K562 (cell line): Measurements from ENCODE around the gene SIGLEC1. TPM values are rescaled to one million over a fixed set of nuclear protein-coding genes. Genes with fewer than 3 reads are reported as not detected.

Experiments
- ATAC-seq: fragments of 200-7000 bp; cut with Tn5 transposase; 3 replicates; pipeline ENCODE4 v1.9.1; 2020; ENCODE audit warnings: moderate library complexity
- BruUV-seq: library from RNA; stranded (reverse); fragments of 400-500 nt; replicated peaks from 2 replicates; lab custom pipeline; 2021; lab: Mats Ljungman, UMichigan
- CTCF ChIA-PET: fragments of 300-600 bp; formaldehyde crosslinking; extraction: SDS; loops from one replicate; lab custom pipeline; 2021; ENCODE audit warnings: low intra/inter-chr PET ratio; lab: Yijun Ruan, JAX
- POLR2A ChIA-PET: fragments of 300-600, 350-650 bp; sonication (Branson Sonifier 250); formaldehyde crosslinking; extraction: SDS; loops from one replicate; lab custom pipeline; 2021; ENCODE audit warnings: antibody characterized with exemption, inconsistent platforms; lab: Yijun Ruan, JAX
- DNase-seq, 4 experiments: peaks; one replicate each; pipeline versions ENCODE4 v3.0.0 to v3.0.0-alpha.2; 2011 to 2018; ENCODE audit warnings: low spot score in 3 of 4, mixed read lengths in 3 of 4; ENCODE audit errors: extremely low read depth in 1 of 4
- FAIRE-seq: peaks from 2 replicates; lab custom pipeline; 2011; peaks lifted over from hg19 to GRCh38; lab: Jason Lieb, UNC
- H2AFZ ChIP-seq: 2 replicates; pipeline ENCODE4 v1.6.0; 2011; ENCODE audit warnings: low read depth, low read length, control low read depth, inconsistent platforms
- H3K27ac ChIP-seq: fragments of 200-600 bp; 3 replicates; pipeline ENCODE4 v1.8.0; 2011; ENCODE audit warnings: low read depth, mild to moderate bottlenecking, control low read depth, inconsistent platforms, low read length, moderate library complexity, mixed read lengths; ENCODE audit errors: extremely low read depth
- H3K27me3 ChIP-seq, 2 experiments: fragments of 300-600 bp in 1 of 2; 2 replicates in 1 of 2; 3 replicates in 1 of 2; pipeline versions ENCODE4 v1.6.0 to v1.8.0; 2011; ENCODE audit warnings: inconsistent platforms in 2 of 2, low read length in 2 of 2, mild to moderate bottlenecking in 1 of 2, mixed read lengths in 1 of 2, moderate library complexity in 1 of 2; ENCODE audit not compliant: control insufficient read depth in 2 of 2, insufficient read depth in 2 of 2
- H3K36me3 ChIP-seq: fragments of 300-600 bp; 3 replicates; pipeline ENCODE4 v1.8.0; 2011; ENCODE audit warnings: mild to moderate bottlenecking, low read length, inconsistent platforms; ENCODE audit not compliant: control insufficient read depth, insufficient read depth
- H3K4me1 ChIP-seq, 2 experiments: fragments of 200-600 bp in 1 of 2; replicated peaks in 1 of 2; 2 replicates in 1 of 2; 3 replicates in 1 of 2; pipeline versions ENCODE4 v1.5.1 to v1.8.0; 2011; ENCODE audit warnings: inconsistent platforms in 2 of 2, low read length in 2 of 2, mild to moderate bottlenecking in 1 of 2, mixed read lengths in 1 of 2, moderate library complexity in 1 of 2; ENCODE audit not compliant: control insufficient read depth in 2 of 2, insufficient read depth in 2 of 2
- H3K4me2 ChIP-seq: 2 replicates; pipeline ENCODE4 v1.6.1; 2011; ENCODE audit warnings: low read length, control low read depth, inconsistent platforms, mixed read lengths; ENCODE audit not compliant: insufficient read depth
- H3K4me3 ChIP-seq: fragments of 200-600 bp; sonication (generic), shearing (Covaris generic); 2 replicates; pipeline ENCODE4 v1.5.1; 2016; ENCODE audit warnings: control low read depth, inconsistent platforms
- H3K79me2 ChIP-seq: fragments of 200-600 bp; 3 replicates; pipeline ENCODE4 v1.8.0; 2011; ENCODE audit warnings: low read length, inconsistent platforms; ENCODE audit not compliant: control insufficient read depth, insufficient read depth
- H3K9ac ChIP-seq, 2 experiments: 2 replicates each; pipeline versions ENCODE4 v1.6.0 to v1.6.1; 2011; ENCODE audit warnings: low read depth in 2 of 2, low read length in 2 of 2, control low read depth in 1 of 2, inconsistent platforms in 1 of 2, mild to moderate bottlenecking in 1 of 2, mixed read lengths in 1 of 2; ENCODE audit not compliant: insufficient read depth in 1 of 2
- H3K9me1 ChIP-seq: one replicate; pipeline ENCODE4 v1.6.0; 2011; ENCODE audit warnings: inconsistent platforms, mild to moderate bottlenecking, low read length, moderate library complexity; ENCODE audit not compliant: control insufficient read depth, insufficient read depth
- H3K9me3 ChIP-seq: replicated peaks from 2 replicates; pipeline ENCODE4 v1.5.1; 2011; ENCODE audit warnings: low read depth, low read length, inconsistent platforms; ENCODE audit not compliant: control insufficient read depth, insufficient read depth
- H4K20me1 ChIP-seq: replicated peaks from 2 replicates; pipeline ENCODE4 v1.6.1; 2011; ENCODE audit warnings: low read length, inconsistent platforms, mixed read lengths; ENCODE audit not compliant: control insufficient read depth, insufficient read depth
- FOXP1 ChIP-seq: sonication (generic); formaldehyde crosslinking; IDR thresholded peaks from 2 replicates; pipeline ENCODE4 v1.8.0; 2022; ENCODE audit warnings: mild to moderate bottlenecking, missing genetic modification reagents
- MTF1 ChIP-seq: fragments of 250-450 bp; sonication (Bioruptor Pico); IDR thresholded peaks from 2 replicates; pipeline ENCODE4 v1.9.0; 2021; ENCODE audit warnings: moderate library complexity, mild to moderate bottlenecking, inconsistent platforms, borderline replicate concordance
- MXI1 ChIP-seq: IDR thresholded peaks from 2 replicates; pipeline ENCODE4 v1.6.1; 2011; ENCODE audit warnings: low read depth, mild to moderate bottlenecking, improper control_type of control experiment, low read length
- NFE2L1 ChIP-seq: fragments of 450-650 bp; IDR thresholded peaks from 2 replicates; pipeline ENCODE4 v1.6.1; 2016; ENCODE audit warnings: missing genetic modification characterization, low read depth, mild to moderate bottlenecking, missing compliant biosample characterization, moderate library complexity, borderline replicate concordance
- POLR2G ChIP-seq: fragments of 200-400 bp; formaldehyde crosslinking; IDR thresholded peaks from 2 replicates; pipeline ENCODE4 v1.6.1; 2017; ENCODE audit warnings: low read depth, mild to moderate bottlenecking, antibody characterized with exemption, low read length, moderate library complexity
- RFX1 ChIP-seq: fragments of 450-650 bp; IDR thresholded peaks from 2 replicates; pipeline ENCODE4 v1.6.1; 2016; ENCODE audit warnings: mild to moderate bottlenecking, moderate library complexity
- SIN3B ChIP-seq: fragments of 450-650 bp; IDR thresholded peaks from 2 replicates; pipeline ENCODE4 v1.6.1; 2017; ENCODE audit warnings: low read depth, mild to moderate bottlenecking, moderate library complexity
- TCF3 ChIP-seq: sonication (generic); formaldehyde crosslinking; IDR thresholded peaks from 2 replicates; pipeline ENCODE4 v1.4.0; 2020; ENCODE audit warnings: mild to moderate bottlenecking, missing genetic modification reagents
- ZNF12 ChIP-seq: sonication (generic); formaldehyde crosslinking; IDR thresholded peaks from 2 replicates; pipeline ENCODE4 v1.4.0; 2020; ENCODE audit warnings: mild to moderate bottlenecking, missing genetic modification reagents
- ZNF224 ChIP-seq: sonication (generic); formaldehyde crosslinking; IDR thresholded peaks from 2 replicates; pipeline ENCODE4 v1.8.0; 2022; ENCODE audit warnings: mild to moderate bottlenecking, missing genetic modification reagents
- ZNF431 ChIP-seq: sonication (generic); formaldehyde crosslinking; IDR thresholded peaks from 2 replicates; pipeline ENCODE4 v1.8.0; 2022; ENCODE audit warnings: mild to moderate bottlenecking, missing genetic modification reagents
- WGBS: fragments of 100-300 bp; shearing (Covaris generic); methylation state at CpG from one replicate; pipeline ENCODE4 v1.1.6; 2016; ENCODE audit warnings: low coverage, mixed read lengths; ENCODE audit not compliant: insufficient coverage; ENCODE audit errors: missing lambda C conversion rate; 5-methylcytosine and 5-hydroxymethylcytosine counted together
- in situ Hi-C: fragments of 300-500 bp; cut with MboI; formaldehyde crosslinking; loops from 4 replicates; pipeline ENCODE4 v1.15.0; 2018; ENCODE audit warnings: inconsistent platforms, mixed read lengths
- intact Hi-C: fragments of 100-400 bp; cut with micrococcal nuclease; formaldehyde crosslinking; loops from 2 replicates; pipeline ENCODE4 v1.14.2; 2022
- polyA plus RNA-seq, 8 experiments: library from polyadenylated mRNA; depleted of rRNA in 4 of 8; stranded (reverse) in 5 of 8; unstranded in 3 of 8; fragments of >200 nt; fragmentation: Nextera tagmentation in 2 of 8; fragmentation: Illumina TruSeq in 1 of 8; extraction: Ambion mirVana in 2 of 8; extraction: Trizol in 1 of 8; gene quantifications; 2 replicates each; pipeline versions ENCODE4 v1.2.1 to v1.2.3, GENCODE V29; 2011 to 2014; ENCODE audit warnings: inconsistent platforms in 1 of 8, missing spikeins in 1 of 8
- total RNA-seq, 7 experiments: library from RNA; depleted of rRNA in 6 of 7; stranded (reverse); fragments of >200 nt in 6 of 7; fragmentation: Illumina TruSeq in 2 of 7; extraction: Trizol in 2 of 7; gene quantifications; 2 replicates each; pipeline versions ENCODE4 v1.2.1 to v1.2.3, GENCODE V29; 2011 to 2021; ENCODE audit warnings: low replicate concordance in 1 of 7
- TF ChIP-seq, protein P1 (sequence below): fragments of 450-650 bp; IDR thresholded peaks from 2 replicates; pipeline ENCODE4 v1.6.1; 2016; ENCODE audit warnings: low read depth
- TF ChIP-seq, protein P2 (sequence below): sonication (generic); formaldehyde crosslinking; IDR thresholded peaks from 2 replicates; pipeline ENCODE4 v1.5.0; 2020; ENCODE audit warnings: missing genetic modification reagents

Gene SIGLEC1
- total and polyA plus RNA-seq, 9 of the 15 experiments (the other 6 are each of a cell fraction or from before 2014, with no cell fraction given), result 0.05 to 0.07 TPM; not detected in 7

DNA sequence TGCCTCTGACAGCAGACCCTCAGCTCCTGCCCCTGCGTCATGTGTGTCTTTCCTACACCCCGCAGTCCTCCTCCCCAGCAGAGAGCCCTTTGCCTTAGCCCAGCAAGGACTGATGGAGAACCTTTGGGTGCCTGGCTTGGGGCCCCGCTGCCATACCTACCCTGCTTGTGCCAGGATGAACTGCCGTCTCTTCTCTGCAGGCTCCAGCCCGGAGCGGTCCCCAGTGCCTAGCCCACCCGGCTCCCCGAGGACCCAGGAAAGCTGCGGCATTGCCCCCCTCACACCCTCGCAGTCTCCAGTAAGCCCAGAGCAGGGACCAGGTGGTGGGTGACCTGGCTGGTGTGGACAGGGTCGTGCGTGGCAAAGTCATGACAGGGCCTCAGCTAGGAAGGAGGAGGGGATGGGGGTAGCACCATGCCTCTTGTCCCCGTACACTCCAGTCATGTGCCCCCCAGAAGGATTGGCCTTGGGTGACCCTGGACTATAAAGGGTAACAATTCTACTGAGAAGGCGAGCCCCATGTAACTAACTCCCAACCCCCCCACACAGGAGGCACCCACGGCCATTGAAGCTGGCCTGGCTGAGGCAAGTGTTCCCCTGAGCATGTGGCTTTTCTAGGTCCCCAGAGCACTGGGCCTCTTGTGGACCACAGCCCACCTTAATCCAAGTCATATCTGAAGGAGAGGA is 28.4 kb upstream of the SIGLEC1 start:
- BruUV-seq, result no TSS peak
- ChIA-PET CTCF (no interaction called here), POLR2A (interaction anchor here (0.6 to 1.6 kb wide), 2 partner anchors 26 to 60 kb away, joined by 3 to 5 read pairs; partner anchors contain the start of gene ADISSP)
- WGBS, result 79% methylated on average over 7 of the region's 15 CpGs
- Histone ChIP-seq H3K9me3 (no peaks in the 10 kb centered on the region), H3K4me1 (peaks cover 3 to 33% of the 10 kb centered on the region in 2 experiments; a peak in 3 of 5 replicates), H3K79me2 (no peaks in the 10 kb centered on the region), H4K20me1 (no peaks in the 10 kb centered on the region), H3K4me3 (no peak overlapping the region), H3K9ac (no peak overlapping the region; a peak in 1 of 4 replicates), H3K36me3 (no peaks in the 10 kb centered on the region), H3K27ac (no peak overlapping the region), H3K4me2 (no peak overlapping the region), H3K9me1 (no peaks in the 10 kb centered on the region), H3K27me3 (no peaks in the 10 kb centered on the region), H2AFZ (peak overlapping the region; percentile 63; the same call in 1 of the 2 replicates)
- intact Hi-C loops, result no loop called here
- FAIRE-seq (no peak), DNase-seq (no peak), ATAC-seq (no peak)
- no peak for TF ChIP-seq ZNF224 (CRISPR knock-in tag)
- TF ChIP-seq SIN3B, result no peak
- TF ChIP-seq MXI1, result no peak
- TF ChIP-seq TCF3, result no peak
- TF ChIP-seq NFE2L1 (tag), result no peak
- no peak for TF ChIP-seq ZNF12 (CRISPR knock-in tag)
- no peak for TF ChIP-seq RFX1
- TF ChIP-seq, protein P1, sequence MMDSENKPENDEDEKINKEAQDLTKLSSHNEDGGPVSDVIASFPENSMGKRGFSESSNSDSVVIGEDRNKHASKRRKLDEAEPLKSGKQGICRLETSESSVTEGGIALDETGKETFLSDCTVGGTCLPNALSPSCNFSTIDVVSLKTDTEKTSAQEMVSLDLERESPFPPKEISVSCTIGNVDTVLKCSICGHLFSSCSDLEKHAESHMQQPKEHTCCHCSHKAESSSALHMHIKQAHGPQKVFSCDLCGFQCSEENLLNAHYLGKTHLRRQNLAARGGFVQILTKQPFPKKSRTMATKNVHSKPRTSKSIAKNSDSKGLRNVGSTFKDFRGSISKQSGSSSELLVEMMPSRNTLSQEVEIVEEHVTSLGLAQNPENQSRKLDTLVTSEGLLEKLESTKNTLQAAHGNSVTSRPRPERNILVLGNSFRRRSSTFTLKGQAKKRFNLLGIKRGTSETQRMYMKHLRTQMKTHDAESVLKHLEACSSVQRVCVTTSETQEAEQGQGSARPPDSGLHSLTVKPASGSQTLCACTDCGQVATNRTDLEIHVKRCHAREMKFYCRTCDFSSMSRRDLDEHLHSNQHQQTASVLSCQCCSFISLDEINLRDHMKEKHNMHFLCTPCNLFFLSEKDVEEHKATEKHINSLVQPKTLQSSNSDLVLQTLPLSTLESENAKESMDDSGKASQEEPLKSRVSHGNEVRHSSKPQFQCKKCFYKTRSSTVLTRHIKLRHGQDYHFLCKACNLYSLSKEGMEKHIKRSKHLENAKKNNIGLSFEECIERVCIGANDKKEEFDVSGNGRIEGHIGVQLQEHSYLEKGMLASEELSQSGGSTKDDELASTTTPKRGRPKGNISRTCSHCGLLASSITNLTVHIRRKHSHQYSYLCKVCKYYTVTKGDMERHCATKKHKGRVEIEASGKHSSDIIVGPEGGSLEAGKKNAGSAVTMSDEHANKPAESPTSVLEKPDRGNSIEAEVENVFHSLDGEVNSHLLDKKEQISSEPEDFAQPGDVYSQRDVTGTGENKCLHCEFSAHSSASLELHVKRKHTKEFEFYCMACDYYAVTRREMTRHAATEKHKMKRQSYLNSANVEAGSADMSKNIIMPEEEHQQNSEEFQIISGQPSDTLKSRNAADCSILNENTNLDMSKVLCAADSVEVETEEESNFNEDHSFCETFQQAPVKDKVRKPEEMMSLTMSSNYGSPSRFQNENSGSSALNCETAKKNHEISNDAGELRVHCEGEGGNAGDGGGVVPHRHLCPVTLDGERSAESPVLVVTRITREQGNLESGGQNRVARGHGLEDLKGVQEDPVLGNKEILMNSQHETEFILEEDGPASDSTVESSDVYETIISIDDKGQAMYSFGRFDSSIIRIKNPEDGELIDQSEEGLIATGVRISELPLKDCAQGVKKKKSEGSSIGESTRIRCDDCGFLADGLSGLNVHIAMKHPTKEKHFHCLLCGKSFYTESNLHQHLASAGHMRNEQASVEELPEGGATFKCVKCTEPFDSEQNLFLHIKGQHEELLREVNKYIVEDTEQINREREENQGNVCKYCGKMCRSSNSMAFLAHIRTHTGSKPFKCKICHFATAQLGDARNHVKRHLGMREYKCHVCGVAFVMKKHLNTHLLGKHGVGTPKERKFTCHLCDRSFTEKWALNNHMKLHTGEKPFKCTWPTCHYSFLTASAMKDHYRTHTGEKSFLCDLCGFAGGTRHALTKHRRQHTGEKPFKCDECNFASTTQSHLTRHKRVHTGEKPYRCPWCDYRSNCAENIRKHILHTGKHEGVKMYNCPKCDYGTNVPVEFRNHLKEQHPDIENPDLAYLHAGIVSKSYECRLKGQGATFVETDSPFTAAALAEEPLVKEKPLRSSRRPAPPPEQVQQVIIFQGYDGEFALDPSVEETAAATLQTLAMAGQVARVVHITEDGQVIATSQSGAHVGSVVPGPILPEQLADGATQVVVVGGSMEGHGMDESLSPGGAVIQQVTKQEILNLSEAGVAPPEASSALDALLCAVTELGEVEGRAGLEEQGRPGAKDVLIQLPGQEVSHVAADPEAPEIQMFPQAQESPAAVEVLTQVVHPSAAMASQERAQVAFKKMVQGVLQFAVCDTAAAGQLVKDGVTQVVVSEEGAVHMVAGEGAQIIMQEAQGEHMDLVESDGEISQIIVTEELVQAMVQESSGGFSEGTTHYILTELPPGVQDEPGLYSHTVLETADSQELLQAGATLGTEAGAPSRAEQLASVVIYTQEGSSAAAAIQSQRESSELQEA, result no peak
- TF ChIP-seq FOXP1 (CRISPR knock-in tag), result no peak
- TF ChIP-seq ZNF431 (CRISPR knock-in tag), result no peak
- TF ChIP-seq MTF1 (CRISPR knock-in tag), result no peak
- no peak for TF ChIP-seq POLR2G
- TF ChIP-seq, protein P2, sequence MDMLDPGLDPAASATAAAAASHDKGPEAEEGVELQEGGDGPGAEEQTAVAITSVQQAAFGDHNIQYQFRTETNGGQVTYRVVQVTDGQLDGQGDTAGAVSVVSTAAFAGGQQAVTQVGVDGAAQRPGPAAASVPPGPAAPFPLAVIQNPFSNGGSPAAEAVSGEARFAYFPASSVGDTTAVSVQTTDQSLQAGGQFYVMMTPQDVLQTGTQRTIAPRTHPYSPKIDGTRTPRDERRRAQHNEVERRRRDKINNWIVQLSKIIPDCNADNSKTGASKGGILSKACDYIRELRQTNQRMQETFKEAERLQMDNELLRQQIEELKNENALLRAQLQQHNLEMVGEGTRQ (CRISPR knock-in tag), result no peak
- in situ Hi-C loops, result no loop called here
